SH-SY5Y (cell line): ENCODE data around the gene PFKFB4.
A peak's percentile ranks its signal among the peaks of the same experiment; 100 is the strongest.

ENCODE experiments used
- GATA2 ChIP-seq: IDR thresholded peaks from 2 replicates; pipeline ENCODE4 v1.6.1; 2011; ENCODE audit warnings: mild to moderate bottlenecking, low read depth, low read length
- GATA3 ChIP-seq: IDR thresholded peaks from 2 replicates; pipeline ENCODE4 v1.6.1; 2011; ENCODE audit warnings: low read depth, mild to moderate bottlenecking, low read length, moderate library complexity

Gene PFKFB4

DNA sequence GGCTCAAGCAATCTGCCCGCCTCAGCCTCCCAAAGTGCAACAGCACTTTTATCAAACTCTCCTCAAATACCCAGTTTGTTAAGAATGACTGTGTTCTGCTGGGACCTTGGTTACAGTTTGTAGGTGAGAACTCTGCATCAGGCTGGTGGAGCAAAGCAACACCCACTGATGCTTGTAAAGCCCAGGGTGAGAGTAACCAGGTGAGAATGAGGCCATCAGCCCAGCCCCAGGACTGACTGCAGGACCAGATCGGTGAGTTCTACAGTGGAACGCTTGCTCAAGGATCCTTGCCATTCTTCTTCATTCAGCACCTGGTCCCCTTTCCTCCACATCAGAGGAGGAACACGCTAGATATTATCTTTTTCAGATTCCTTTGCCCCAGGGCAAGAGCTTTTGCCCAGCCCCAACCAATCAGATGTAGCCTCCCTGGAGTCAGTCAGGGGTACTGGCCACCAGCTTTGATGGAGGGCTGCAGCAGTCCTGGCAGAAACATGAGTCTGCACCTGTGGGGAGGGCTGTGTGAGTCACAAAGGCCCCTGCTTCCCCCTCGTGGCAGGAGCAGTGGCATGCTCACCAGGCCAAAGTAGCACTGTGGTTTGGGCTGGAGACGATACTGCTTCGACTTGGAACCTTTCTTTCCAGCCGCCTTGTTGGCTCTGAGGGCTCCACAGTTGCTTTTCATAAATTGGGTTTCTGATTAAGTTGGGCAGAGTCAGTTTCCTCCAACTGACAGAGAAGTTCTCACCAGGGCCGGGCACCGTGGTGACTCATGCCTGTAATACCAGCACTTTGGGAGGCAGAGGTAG lies 49.1 kb downstream of the PFKFB4 start:
- TF ChIP-seq GATA2 (peak; percentile 46), GATA3 (no peak)

DNA sequence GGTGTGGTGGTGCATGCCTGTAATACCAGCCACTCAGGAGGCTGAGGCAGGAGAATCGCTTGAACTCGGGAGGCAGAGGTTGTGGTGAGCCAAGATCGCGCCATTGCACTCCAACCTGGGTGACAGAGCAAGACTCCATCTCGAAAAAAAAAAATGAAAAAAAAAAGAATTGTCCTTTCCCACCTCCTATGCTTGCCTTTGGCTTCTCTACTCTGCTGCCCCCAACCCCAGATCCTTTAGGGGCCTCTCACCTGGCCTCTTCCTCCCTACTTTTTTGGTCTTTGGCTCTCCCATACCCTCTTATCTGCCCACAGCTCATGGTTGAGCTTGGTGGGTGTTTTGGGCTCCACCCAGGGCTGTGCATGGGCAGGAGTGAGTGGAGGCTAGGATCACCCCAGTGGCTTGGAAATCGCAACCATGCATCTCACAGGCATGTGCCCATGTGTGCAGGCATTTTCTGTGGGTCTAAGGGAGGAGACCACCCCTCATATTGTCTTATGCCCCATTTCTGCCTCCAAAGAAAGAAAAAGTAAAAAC lies 50.6 kb downstream of the PFKFB4 start:
- no peak for TF ChIP-seq GATA3
- no peak for TF ChIP-seq GATA2

- TF ChIP-seq GATA2 (no peak), GATA3 (no peak)
These were observed 51.5 kb downstream of the PFKFB4 start for GRCh38 chr3:48505146-48505545.

DNA sequence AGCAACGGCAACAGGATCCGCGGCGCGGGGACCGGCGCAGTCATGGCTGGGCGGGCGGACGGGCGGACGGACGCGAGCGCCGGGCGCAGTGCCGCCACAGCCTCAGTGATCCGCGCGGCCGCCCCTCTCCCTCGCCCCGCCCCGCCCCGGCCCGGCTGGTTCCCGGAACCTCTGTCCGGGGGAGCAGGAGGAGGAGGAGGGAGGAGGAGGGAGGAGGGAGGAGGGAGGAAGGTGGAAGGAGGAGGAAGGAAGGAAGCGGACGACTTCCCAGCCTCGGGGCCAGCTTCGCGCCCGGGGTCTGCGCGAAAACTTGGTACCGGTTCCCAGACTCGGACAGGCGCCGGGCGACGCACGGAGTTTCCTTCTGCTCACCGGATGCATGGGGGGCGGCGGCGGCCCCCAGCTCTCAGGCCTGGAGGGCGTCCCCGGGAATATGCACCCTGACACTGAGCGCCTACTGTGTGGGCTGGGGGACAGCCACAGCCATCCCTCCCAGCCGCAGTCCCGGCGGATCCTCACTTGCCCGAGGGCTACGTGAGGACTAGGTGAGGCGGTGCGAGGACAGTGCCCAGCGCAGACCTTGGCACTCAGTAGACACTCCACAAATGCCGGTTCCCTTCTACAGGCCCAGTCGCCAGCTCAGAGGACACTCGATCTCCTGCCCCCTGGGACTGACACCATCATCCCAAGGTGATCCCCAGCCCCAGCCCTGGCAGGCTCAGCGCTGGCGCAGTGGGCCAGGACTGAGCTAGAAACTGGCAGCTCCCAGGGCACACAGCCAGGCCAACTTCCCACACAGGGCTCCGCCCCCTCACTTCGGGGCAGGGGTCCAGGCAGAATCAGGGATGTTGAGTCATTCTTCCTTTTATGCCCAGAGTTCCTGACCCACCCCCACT lies 52.3 kb downstream of the PFKFB4 start, which contains the start of gene SHISA5:
Gene SHISA5, minus strand, starts transcription at position 124 of the 896 bp plus-strand sequence. Its CDS starts 80 bp downstream, at position 44.
- no peak for TF ChIP-seq GATA3
- no peak for TF ChIP-seq GATA2

DNA sequence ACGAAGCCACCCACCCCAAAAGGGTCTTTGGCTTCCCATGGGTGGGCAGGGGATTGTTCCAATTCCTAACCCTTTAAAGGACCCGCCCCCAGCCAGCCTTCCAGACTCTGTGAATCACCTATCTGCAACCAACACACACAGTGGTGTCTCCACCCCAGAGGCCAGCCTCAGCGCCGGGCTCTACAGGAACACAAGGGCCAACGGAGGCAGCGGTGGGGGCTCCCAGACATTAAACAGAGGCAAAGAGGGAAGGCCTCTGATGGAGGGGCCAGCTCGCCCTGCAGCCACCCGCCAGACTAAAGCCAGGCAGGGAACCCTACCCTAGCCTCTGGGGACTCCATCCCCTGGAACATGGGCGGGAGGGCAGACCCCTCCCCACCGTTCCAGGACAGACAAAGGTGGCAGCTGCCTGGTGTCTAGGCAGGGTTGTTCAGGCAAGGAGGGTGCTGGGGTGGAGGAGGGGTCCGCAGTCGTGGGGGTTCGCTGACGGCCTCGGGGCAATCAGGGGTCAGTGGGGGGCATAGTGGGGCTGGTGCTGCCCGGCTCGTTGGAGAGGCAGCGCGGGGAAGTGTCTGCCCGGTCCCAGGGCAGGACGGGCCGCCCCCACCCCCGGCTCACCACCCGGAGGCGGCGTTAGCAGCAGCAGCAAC lies 53.1 kb downstream of the PFKFB4 start:
- TF ChIP-seq GATA3 (no peak), GATA2 (no peak)

GRCh38 chr3:48502728-48503168 lies 53.9 kb downstream of the PFKFB4 start:
- TF ChIP-seq GATA3: no peak
- TF ChIP-seq GATA2: no peak

DNA sequence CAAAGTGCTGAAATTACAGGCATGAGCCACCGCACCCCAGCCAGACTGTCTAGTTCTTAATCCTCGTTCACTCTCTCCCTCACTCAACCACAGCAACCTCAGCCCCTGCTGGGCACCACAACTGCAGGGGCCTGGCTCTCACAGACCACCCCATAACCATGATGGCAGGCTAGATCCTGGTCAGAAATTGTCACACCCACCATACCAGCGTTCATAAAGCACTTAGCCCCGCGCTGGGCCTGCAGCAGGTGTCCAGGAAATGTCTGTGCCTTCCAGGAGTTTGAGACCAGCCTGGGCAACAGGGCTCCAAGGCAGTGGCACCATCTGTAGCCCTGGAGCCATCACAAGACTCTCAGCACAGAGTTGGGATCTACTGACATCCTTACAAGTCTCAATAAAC lies 54.5 kb downstream of the PFKFB4 start:
- TF ChIP-seq GATA2 (no peak), GATA3 (no peak)

GRCh38 chr3:48501196-48501595 lies 55.4 kb downstream of the PFKFB4 start:
- TF ChIP-seq GATA3: no peak
- TF ChIP-seq GATA2: no peak

DNA sequence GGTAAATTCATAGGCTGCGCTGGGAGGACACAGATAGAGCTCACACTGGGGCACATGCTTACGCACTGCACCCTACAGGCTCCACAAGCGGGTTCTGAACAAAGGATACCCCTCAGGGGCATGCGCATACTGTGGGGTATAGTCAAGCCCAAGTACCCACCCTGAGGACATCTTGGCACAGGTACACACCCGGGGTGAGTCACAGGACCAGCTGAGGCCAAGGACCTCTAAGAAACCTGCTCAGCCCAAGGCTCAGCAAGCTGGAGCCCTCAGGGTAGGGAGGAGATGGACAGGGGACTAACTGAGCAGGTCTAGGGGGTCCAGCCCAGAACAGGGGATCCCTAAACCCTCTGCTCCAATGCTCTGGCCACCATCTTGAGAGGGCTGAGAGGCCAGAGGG lies 55.9 kb downstream of the PFKFB4 start:
- TF ChIP-seq GATA3 (no peak), GATA2 (no peak)

- TF ChIP-seq GATA2: no peak
- TF ChIP-seq GATA3: no peak
These were observed 63.5 kb downstream of the PFKFB4 start for GRCh38 chr3:48493203-48493501.

GRCh38 chr3:48492461-48493202 lies 64.0 kb downstream of the PFKFB4 start:
- TF ChIP-seq GATA3 (no peak), GATA2 (no peak)

DNA sequence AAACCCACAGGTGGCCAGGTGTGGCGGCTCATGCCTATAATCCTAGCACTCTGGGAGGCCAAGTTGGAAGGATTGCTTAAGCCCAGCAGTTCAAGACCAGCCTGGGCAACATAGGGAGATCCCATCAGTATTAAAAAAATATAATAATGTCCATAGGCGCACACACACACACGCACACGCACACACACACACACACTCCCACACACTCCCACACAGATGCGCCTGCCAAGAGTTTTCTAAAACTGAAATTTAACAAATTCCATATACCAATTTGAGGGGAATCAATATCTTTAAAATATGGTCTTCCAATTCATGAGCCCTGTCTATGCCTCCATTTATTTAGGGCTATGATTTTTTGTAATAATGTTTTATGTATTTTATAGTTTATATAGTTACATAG lies 69.7 kb downstream of the PFKFB4 start:
- TF ChIP-seq GATA2: no peak
- no peak for TF ChIP-seq GATA3

DNA sequence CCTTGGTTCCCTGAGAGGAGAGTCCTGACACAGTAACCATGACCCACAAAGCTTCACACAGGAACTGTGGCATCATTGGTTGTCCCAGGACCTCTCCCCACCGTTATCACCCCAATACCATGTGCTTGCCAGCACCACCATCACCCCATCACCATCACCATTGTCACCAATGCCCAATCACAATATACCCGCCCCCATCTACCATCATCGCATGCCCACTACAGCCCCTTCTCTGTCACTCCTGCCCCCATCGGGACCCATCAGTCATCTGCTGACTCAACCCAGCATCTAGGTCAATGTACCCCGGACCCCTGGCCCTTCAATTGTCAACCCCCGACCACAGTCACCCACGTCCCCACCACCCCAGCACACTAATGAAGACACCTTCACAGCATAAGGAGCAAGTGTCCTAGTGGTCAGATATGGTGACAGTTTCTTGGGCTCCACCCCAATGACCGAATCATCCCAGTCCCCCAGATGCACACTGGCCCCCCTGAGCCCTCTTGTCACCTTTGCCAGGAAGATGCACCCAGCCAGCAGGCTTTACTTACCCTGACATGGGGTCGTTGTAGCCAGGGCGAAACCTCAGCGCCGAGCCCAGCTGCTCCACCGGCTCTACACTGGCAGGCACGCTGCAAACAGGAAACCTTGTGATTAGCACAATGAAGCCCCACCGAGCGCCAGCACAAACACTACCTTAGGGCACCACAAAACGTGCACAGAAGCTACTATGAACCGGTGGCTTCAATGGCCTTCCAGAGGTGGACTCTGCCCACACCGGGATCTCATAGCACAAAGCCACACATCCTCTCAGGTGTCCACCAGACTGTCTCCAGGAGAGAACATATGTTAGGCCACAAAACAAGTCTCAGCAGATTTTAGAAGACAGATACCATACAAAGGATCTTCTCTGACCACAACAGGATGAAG lies 77.7 kb downstream of the PFKFB4 start:
- TF ChIP-seq GATA2: no peak
- TF ChIP-seq GATA3: no peak
